GM18507 (cell line): Measurements from ENCODE around the gene DNAJB5.
"Not testable (repeated sequence)": the region's sequence is repeated elsewhere in the genome, so short reads cannot be mapped to it uniquely, and the experiment has no call there.

ENCODE experiments used
- DNase-seq: peaks from one replicate; pipeline ENCODE4 v3.0.0; 2011; ENCODE audit warnings: low read depth; ENCODE audit not compliant: insufficient read length; ENCODE audit errors: extremely low spot score
- FAIRE-seq: peaks from 2 replicates; lab custom pipeline; 2011; peaks lifted over from hg19 to GRCh38; lab: Jason Lieb, UNC

DNAJB5 gene

DNA sequence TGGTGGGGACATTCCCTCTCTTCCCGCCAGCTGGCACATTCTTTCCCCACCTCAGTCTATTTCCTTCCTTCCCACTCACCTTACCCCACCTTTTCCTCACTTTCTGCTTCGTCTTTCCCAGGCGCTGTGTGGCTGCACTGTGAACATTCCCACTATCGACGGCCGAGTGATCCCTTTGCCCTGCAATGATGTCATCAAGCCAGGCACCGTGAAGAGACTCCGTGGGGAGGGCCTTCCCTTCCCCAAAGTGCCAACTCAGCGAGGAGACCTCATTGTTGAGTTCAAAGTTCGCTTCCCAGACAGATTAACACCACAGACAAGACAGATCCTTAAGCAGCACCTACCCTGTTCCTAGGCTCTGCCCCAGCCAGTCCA, 7.3 kb downstream of the DNAJB5 start:
- DNase-seq (no peak), FAIRE-seq (no peak)

DNA sequence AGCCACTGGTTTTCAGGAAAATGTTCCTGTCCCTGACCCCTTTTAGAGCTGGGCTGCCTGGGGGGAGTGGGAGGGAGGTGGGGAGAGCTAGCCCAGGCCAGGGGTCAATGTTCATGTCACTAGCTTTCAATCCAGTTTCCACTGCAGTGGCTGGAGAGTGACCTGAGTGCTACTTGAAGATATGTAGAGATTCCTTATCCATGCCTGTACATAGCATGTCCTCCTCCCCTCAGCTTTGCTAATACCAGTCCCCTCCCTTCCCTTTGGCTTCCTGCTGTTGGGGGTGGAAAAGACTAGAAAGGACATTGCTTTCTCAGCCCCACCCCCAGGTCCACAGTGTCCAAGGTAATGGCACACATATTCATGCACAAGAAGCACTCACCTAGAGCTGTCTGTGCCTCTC, 7.8 kb downstream of the DNAJB5 start:
- DNase-seq, result no peak

DNA sequence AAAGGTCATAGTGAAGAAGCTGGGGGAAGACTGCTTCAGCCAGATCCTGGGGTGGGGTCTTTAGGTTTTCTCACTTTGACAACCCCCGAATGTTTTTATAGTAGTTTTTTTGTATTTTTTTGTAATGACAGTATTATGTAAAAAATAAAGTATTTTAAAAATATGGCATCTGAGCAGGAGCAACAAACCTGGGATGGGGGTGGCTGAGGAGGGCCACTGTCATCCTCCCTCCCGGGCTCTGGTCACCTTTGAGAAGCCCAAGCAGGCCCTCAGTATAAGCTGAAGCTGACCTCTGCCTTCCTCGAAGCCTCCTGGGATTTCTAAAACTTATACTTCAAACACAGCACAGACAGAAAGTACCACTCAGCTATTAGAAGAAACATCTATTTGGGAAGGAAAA, 8.7 kb downstream of the DNAJB5 start:
- FAIRE-seq (no peak), DNase-seq (no peak)

More for the DNA sequence above, 7.8 kb downstream of the DNAJB5 start:
- no peak for FAIRE-seq

DNA sequence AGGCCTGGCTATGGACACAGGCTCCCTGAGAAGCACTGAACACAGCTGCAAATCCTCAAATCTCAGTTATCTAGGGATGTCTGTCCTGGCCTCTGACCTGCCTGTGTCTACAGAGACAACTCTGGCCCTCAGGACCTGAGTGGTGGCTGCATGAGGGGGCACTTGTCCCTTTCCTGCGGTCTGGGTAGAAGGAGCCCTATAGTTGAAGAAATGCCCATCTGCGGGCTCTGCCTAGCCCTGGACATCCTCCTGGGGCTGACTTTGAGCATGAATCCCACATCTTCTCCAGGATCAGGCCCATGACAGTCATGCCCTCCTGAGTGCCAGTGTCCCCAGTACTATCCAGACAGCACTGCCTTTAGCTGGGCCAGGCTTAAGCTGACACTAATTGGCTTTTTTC, 10.0 kb downstream of the DNAJB5 start:
- DNase-seq (no peak), FAIRE-seq (no peak)

DNA sequence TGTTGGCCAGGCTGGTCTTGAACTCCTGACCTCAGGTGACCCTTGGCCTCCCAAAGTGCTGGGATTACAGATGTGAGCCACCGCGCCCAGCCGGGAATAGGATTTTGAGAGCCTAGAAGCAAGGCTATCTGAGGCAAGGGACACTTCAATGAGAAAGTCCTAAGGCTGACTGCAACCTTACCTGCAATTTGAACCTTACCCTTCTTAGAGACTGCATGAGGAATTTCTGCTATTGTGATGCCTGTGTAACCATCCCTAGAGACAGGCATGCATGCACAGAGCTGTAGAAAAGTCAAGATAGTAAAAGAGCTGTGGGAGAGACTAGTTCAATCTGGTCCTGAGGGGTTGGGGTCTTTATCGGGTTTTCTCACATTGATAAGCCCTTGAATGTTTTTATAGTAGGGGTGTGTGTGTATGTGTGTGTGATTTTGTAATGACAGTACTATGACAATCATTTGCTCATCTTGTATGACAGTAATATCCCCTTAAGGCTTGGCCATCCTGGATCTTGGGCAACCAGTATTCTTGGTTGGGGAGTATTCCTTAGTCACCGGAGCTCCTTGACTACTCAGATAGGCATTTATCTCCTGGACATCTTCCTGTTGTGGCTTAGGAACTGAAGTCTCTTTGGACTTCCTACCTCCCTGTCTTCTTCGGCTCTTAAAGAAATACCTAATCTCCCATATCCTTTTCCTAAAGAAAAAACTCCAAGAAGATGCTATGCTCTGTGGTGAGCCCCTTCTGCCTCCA, 11.2 kb downstream of the DNAJB5 start:
- no peak for FAIRE-seq
- DNase-seq, result no peak

DNA sequence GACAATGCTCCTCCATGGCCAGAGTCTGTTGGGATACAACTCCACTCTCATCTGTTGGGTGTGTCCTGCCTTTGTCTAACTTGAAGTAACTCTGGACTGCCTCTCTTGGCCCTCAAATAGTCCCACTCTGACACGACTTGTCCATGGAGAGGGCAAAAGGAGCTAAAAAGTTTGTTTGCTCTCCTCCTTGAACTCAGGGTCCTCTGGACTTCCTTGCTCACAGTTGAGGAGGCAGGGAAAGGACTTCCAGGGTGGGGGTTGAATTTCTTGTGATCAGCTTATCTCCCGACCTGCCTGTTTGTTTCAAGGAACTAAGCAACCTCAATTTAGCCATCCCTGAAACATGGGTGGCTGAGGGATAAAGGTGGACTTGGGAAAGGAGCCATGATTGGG, 11.7 kb downstream of the DNAJB5 start:
- FAIRE-seq (no peak), DNase-seq (no peak)

DNA sequence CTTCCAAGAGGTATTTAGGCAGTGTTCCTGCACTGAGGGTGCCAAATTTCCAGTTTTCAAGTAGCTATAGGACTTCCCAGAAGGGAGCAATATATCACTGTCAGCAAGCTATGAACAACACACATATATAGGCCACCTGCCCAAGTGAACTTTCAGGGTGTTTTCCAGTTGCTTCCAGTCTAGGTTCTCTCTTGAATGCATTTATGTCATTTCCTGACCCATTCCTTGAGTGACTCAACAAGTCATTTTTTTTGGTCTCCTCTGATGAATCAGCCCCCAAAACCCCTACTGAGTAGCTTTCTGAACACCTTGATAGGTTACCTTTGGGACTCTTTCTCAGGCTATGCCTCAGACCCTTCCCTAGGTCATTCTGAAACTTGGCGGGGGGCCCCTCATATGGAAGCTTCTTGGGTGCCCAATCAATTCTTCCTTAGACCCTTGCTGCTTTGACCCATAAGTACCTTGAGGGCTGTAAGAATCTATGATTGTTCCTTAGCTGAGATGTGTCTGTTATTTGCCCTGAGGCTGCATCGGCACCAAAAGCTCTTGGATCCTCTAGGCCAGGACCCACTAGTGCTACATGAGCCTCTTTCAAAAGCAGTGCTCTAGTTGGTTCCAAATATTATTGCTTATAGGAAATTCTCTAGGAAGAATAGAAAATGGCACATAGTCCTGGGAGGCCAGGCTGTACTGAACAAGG, 12.4 kb downstream of the DNAJB5 start:
- FAIRE-seq (no peak), DNase-seq (no peak)

DNA sequence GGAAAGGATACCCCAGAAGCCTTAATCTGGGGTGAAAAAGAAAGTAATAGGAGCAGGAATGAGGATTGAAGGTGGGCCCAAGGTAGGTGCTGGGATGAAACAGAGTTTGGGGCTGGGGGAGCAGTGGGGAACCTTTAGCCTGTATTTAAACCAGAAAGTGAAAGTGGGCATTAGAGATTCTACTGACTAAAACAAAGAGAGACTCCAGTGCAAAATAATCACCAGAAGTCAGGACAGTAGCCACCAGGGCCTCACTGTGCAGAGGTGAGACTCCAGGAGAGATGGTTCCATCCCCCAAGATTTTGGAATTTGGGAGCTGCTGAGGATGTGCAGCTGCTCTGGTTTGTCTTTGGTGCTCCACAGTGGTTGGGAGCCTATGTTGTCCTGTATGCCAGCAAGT, 13.1 kb downstream of the DNAJB5 start:
- FAIRE-seq (no peak), DNase-seq (no peak)

DNA sequence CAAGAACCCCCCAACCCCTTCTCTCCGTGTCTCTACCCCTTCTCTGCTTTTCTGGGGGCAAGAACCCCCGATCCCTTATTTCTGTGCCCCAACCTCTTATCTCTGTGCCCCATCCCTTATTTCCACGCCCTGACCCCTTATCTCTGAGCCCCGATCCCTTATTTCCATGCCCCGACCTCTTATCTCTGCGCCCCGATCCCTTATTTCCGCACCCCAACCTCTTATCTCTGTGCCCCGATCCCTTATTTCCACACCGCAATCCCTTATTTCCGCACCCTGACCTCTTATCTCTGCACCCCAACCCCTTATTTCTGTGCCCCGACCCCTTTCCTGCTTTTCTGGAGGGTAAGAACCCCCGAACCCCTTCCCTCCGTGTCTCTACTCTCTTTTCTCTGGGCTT, 14.8 kb downstream of the DNAJB5 start:
- not testable (repeated sequence) for FAIRE-seq, DNase-seq

DNA sequence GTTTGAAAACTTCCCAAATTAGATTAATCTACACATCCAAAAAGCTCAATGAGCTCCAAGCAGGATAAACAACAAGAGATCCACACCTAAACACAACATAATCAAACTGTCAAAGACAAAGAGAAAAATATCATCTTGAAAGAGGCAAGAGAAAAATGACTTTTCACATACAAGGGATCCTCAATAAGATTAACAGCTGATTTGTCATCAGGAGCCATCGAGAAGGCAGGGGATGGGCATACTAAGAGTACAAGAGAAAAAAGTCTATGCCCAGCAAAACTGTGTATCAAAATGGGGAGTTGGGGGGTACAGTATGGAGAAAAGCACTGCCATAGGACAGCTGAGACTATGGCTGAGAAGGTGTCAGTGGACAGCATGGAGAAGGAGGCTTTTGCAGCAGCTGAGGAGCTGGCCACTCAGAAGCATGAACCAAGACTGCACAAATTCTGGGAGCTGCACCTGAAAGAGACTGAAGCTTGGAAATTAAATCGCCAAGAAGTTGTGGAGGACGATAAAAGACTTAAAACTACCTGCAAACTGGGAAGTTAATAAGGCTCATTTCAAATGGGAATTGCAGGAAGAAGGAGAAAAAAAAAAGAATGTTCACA, 20.9 kb downstream of the DNAJB5 start:
- FAIRE-seq, result no peak
- DNase-seq, result no peak

DNA sequence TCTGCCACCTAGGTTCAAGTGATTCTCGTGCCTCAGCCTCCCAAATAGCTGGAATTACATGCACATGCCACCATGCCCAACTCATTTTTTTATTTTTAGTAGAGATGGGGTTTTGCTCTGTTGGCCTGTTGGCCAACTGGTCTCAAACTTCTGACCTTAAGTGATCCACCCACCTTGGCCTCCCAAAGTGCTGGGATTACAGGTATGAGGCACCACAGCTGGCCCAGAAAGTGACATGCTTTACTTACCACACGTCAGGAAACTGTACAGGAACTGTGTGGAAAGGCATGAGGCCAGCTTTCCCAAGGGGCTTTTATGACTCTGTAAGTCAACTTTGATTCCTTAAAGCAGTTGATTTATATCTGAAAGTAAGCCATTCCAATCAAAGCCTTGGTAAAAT, 25.0 kb downstream of the DNAJB5 start:
- FAIRE-seq (no peak), DNase-seq (no peak)

DNA sequence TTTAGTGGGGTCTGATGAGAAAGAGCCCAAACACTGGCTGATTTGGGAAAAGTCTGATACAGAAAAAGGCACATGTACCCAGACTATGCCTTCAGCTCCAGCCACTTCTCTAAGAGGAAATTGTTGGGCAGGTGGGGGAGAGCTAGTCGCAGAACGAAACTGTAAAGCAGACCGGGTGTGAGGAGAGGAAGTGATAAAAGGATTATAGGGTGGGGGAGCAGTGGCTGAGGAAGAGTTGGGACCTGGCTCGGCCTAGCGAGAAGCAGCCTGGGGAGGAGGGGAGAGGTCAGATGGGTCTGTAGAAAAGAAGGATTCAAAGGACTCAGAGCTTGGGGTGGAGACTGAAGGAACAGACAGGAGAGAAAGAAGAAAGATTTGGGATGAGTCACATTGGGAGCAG, 33.9 kb downstream of the DNAJB5 start:
- DNase-seq, result not testable (repeated sequence)
- peak; percentile 21 for FAIRE-seq

DNA sequence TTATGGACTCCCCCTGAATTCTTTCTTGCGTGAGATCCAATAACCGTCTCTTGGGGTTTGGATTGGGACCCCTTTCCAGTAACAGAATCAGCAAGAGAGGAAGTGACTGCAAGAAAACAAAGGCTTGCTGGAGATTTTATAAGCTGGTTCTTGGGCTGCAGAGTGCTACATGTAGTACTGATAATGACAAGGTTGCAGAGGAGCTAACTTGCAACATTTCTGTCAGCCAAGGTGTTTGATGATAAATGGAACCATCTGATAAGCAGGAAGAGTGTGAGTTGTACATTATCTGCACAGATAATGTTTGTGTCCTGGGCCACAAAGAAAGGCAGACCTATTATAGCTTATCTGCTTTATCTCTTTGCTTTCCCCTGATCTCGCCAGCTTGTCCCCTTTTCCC, 37.1 kb downstream of the DNAJB5 start:
- FAIRE-seq, result no peak
- DNase-seq, result no peak

DNA sequence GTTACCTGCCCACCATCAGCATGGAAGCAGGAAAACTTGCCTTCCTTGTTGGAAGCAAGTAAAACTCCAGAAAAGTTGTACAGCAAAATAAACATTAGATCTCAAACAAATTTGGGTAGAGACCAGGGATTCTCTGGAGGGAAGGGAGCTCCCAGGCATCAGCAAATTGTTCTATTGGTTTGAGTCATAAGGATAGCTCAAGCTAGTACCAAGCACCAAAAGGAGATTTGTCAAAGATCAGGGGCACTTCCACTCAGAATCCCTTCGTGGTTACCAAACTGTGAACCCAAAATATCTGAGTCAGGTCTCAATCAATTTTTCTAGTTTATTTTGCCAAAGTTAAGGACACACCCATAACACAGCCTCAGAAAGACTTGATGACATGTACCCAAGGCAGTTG, 37.8 kb downstream of the DNAJB5 start:
- FAIRE-seq (no peak), DNase-seq (no peak)

DNA sequence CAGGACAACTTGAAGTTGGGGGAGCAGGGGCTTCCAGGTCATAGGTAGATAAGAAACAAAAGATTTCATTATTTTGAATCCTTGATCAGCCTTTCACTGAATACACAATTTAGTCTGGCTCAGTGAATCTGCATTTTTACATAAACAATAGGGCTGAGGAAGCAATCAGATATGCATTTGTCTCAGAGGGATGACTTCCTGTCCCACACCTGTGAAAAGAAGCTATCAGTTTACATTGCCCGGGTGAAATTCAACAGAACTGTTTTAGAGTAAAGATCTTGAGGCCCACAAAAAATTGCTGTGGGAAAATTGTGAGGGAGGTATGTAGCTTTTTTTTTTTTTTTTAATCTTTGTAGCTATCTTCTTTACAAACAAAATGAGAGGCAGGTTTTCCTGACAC, 38.3 kb downstream of the DNAJB5 start:
- no peak for FAIRE-seq
- DNase-seq, result no peak

DNA sequence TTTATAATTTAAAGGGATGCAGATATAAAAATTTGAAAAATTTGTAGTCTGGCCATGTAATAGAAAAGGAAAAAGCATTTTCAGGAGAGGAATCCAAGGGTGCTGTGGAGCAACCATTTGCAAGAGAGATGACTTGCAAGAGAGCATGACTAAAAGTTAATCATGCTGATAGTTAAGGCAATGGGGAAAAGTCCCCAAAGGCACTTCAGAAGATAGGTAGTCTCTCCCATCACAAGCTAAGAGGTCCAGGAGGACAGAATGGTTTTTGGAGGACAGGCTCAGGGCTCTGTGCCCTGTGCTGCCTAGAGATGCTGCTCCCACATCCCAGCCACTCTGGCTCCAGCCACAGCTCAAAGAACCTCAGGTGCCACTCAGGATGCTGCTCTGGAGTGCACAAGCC, 38.8 kb downstream of the DNAJB5 start:
- FAIRE-seq (no peak), DNase-seq (no peak)

DNA sequence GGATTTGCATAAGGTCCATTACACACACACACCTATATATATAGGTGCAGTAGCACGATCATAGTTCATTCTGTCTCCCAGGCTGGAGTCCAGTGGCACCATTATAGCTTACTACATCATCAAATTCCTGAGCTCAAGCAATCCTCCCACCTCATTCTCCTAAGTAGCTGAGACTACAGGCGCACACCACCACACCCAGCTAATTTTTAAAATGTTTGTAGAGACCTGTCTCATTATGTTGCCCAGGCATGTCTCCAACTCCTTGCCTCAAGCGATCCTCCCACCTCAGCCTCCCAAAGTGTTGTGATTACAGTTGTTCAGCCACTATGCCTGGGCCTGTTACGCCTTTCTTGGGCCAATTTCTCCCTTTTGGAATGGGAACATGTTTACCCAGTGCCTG, 39.7 kb downstream of the DNAJB5 start:
- FAIRE-seq, result no peak

DNA sequence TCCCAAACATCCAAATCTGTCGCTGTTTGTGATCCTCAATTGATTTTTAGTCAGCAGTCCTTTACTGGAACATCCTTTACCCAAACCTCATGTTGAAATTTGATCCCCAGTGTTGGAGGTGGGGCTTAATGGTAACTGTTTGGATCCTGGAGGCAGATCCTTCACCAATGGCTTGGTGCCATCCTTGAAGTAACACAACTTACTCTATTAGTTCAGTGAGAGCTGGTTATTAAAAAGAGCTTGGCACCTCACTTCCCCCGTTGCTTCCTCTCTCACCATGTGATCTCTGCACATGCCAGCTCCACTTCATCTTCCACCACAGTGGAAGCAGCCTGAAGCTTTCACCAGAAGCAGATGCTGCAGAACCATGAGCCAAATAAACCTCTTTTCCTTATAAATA, 40.3 kb downstream of the DNAJB5 start:
- DNase-seq (no peak), FAIRE-seq (no peak)

More for the DNA sequence above, 39.7 kb downstream of the DNAJB5 start:
- DNase-seq, result no peak

DNA sequence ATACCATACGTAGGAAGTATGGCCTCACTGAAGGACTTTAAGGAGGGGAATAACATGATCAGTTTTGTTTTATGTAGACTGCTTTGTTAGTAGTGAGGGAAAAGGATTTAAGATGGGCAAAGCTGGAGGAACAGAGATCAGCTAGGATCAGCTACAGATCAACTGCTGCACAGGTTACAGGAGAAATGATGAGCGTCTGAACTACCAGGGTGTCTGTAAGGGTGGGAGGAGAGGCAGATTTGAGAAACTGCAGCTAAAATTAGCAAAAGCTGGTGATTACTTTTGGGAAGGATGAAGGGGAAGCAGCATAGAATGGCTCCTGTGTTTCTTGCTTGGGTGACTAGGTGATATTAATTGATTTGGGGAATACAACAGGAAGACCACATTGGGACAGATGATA, 43.6 kb downstream of the DNAJB5 start:
- DNase-seq, result no peak
- FAIRE-seq, result no peak

DNA sequence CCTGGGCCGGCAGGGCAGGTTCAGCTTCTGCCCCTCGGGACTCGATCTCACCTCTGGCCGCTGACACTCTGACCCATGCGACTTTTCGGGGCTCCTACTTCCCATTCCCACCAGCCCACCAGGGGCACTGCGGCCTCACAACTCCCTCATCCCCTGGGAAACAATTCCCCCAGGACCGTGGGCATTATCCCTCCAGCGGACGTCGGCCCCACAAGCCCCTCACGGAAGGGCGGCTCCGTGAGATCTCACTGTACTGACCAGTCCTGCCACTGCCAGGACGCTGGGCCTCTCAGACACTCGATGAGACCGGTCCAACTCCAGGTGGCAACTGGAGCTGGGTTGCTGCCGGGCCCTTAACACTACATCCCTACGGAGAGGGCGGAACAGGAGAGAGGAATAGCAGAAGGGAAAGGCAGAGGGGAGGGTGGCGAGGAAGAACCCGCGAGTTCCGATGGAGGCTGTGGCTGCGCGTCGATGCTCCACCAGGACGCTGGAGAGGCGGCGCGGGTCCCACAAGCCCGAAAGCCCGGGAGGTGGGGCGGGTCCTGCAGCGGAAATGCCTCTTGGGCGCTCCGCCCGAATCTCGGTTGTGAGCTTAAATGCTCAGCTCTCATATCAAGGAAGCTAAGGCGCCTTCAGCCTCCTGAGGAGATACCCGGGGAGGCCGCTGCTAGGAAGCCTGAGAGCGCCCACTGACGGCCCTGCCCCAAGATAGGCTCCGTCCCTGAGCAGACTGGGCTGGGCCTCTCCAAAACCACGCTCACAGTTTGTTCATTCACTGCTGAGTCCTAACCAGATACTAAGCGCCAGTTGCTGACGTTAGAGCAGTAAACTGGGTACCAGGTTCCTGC, 46.5 kb downstream of the DNAJB5 start:
- DNase-seq (peak; percentile 29), FAIRE-seq (peak; percentile 44)
